Measurements from ENCODE around the gene CDC14A. TPM values are rescaled to one million over a fixed set of nuclear protein-coding genes. Genes with fewer than 3 reads are reported as not detected.

CDC14A gene
- total RNA-seq, 4 donors from 2014 or later: 18.6 to 40.6 (median 28.8) TPM

- 33 to 37% methylated on average over 4 of the region's 4 CpGs for WGBS, 2 donors
- no peak for DNase-seq (ENCODE audit: low spot score in 2 of 2)
- Histone ChIP-seq H3K27ac (peak overlapping the region in 1 of 4 donors; percentile 45), H3K36me3 (no peaks in the 10 kb centered on the region), H3K9me3 (no peaks in the 10 kb centered on the region), H3K4me3 (peak overlapping the region in 1 of 4 donors; percentile 10), H3K4me1 (peaks cover 0 to 24% (median 0%) of the 10 kb centered on the region in 4 donors), H3K27me3 (no peaks in the 10 kb centered on the region)
- TF ChIP-seq, protein P1, sequence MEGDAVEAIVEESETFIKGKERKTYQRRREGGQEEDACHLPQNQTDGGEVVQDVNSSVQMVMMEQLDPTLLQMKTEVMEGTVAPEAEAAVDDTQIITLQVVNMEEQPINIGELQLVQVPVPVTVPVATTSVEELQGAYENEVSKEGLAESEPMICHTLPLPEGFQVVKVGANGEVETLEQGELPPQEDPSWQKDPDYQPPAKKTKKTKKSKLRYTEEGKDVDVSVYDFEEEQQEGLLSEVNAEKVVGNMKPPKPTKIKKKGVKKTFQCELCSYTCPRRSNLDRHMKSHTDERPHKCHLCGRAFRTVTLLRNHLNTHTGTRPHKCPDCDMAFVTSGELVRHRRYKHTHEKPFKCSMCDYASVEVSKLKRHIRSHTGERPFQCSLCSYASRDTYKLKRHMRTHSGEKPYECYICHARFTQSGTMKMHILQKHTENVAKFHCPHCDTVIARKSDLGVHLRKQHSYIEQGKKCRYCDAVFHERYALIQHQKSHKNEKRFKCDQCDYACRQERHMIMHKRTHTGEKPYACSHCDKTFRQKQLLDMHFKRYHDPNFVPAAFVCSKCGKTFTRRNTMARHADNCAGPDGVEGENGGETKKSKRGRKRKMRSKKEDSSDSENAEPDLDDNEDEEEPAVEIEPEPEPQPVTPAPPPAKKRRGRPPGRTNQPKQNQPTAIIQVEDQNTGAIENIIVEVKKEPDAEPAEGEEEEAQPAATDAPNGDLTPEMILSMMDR (IDR thresholded peaks at IDR 0.05): no peak
- TF ChIP-seq EP300 (IDR thresholded peaks at IDR 0.05): no peak
- TF ChIP-seq POLR2A (IDR thresholded peaks at IDR 0.05): no peak
Observed at GRCh38 chr1:100387657-100388350, 35.5 kb downstream of the CDC14A start.

DNA sequence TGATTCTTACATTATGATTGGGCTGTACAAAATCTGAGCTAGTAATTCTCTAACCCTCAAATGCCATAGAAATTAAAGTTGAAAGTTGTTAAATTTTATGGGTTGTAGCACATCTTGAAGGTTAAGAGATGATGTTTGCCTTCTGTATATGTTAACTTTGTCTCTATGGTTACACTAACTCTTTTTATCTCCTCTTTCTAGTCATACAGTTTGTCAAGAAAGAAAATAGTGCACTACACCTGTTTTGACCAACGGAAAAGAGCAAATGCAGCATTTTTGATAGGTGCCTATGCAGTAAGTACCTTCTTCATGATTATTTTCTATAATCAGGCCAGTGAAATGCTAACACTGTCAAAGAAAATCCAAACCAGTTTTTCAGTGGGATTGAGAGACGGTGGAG, 38.2 kb downstream of the CDC14A start:
- WGBS, 2 donors: 94 to 96% methylated on average over 2 of the region's 2 CpGs
- Histone ChIP-seq H3K4me3 (no peak overlapping the region), H3K36me3 (peaks cover 0 to 10% (median 0%) of the 10 kb centered on the region in 3 donors), H3K9me3 (no peaks in the 10 kb centered on the region), H3K4me1 (peaks cover 0 to 34% (median 2%) of the 10 kb centered on the region in 4 donors), H3K27ac (no peak overlapping the region), H3K27me3 (no peaks in the 10 kb centered on the region)
- no peak for DNase-seq (ENCODE audit: low spot score in 2 of 2)
- no peak for TF ChIP-seq POLR2A (IDR thresholded peaks at IDR 0.05)
- TF ChIP-seq, protein P1 (IDR thresholded peaks at IDR 0.05): no peak
- no peak for TF ChIP-seq EP300 (IDR thresholded peaks at IDR 0.05)

DNA sequence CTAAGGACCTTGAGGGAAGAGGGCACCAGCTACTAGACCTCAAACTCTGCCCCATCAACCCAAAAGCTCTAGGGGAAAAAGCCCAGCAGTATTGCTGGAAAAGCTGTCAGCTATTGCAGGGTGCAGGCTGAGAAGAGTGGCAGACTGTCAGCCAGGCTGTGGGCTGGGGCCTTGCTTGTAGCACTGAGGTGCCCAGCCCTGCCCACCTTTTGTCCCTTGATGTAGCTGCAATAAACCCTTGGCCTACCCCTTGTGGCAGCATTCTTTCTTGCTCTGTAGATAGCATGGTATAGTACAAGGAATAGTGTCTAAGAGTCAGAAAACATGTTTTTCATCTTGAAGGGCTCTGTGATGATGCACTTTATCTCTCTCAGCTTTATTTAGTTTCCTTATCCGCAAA, 39.4 kb downstream of the CDC14A start:
- TF ChIP-seq, protein P1 (IDR thresholded peaks at IDR 0.05): no peak
- TF ChIP-seq EP300 (IDR thresholded peaks at IDR 0.05) (no peak), POLR2A (IDR thresholded peaks at IDR 0.05) (no peak)
- no peak for DNase-seq (ENCODE audit: low spot score in 2 of 2)
- H3K27me3 ChIP-seq: no peaks in the 10 kb centered on the region
- H3K9me3 ChIP-seq: no peaks in the 10 kb centered on the region
- 82 to 93% methylated on average over 1 of the region's 1 CpG for WGBS, 2 donors
- peaks cover 0 to 33% (median 2%) of the 10 kb centered on the region in 4 donors for H3K4me1 ChIP-seq
- peaks cover 0 to 10% (median 0%) of the 10 kb centered on the region in 3 donors for H3K36me3 ChIP-seq
- H3K4me3 ChIP-seq: no peak overlapping the region
- no peak overlapping the region for H3K27ac ChIP-seq

- WGBS, 2 donors: 36 to 55% methylated on average over 5 of the region's 5 CpGs
- H3K27ac ChIP-seq: no peak overlapping the region
- TF ChIP-seq EP300 (IDR thresholded peaks at IDR 0.05) (no peak), POLR2A (IDR thresholded peaks at IDR 0.05) (no peak)
- TF ChIP-seq, protein P1 (IDR thresholded peaks at IDR 0.05): no peak
Observed at GRCh38 chr1:100392756-100393155, 40.5 kb downstream of the CDC14A start.

GRCh38 chr1:100394285-100394684, 42.0 kb downstream of the CDC14A start:
- Histone ChIP-seq H3K36me3 (peaks cover 0 to 10% (median 0%) of the 10 kb centered on the region in 3 donors), H3K27me3 (no peaks in the 10 kb centered on the region), H3K27ac (no peak overlapping the region), H3K4me1 (peaks cover 0 to 14% (median 2%) of the 10 kb centered on the region in 4 donors), H3K9me3 (no peaks in the 10 kb centered on the region), H3K4me3 (no peak overlapping the region)
- no peak for TF ChIP-seq EP300 (IDR thresholded peaks at IDR 0.05)
- no peak for TF ChIP-seq POLR2A (IDR thresholded peaks at IDR 0.05)
- TF ChIP-seq, protein P1 (IDR thresholded peaks at IDR 0.05): no peak
- DNase-seq (ENCODE audit: low spot score in 2 of 2): no peak
- 86% methylated on average over 1 of the region's 1 CpG for WGBS, 2 donors

More at GRCh38 chr1:100392756-100393155, 40.5 kb downstream of the CDC14A start:
- H3K4me1 ChIP-seq: peaks cover 0 to 22% (median 2%) of the 10 kb centered on the region in 4 donors
- DNase-seq (ENCODE audit: low spot score in 2 of 2): no peak
- no peaks in the 10 kb centered on the region for H3K27me3 ChIP-seq
- H3K4me3 ChIP-seq: no peak overlapping the region
- H3K9me3 ChIP-seq: no peaks in the 10 kb centered on the region
- peaks cover 0 to 10% (median 0%) of the 10 kb centered on the region in 3 donors for H3K36me3 ChIP-seq

Data from tibial nerve (tissue), 4 donors.